SH-SY5Y (cell line): ENCODE data around the gene EIF4G1.

ENCODE experiments used
- GATA2 ChIP-seq: IDR thresholded peaks from 2 replicates; pipeline ENCODE4 v1.6.1; 2011; ENCODE audit warnings: mild to moderate bottlenecking, low read depth, low read length
- GATA3 ChIP-seq: IDR thresholded peaks from 2 replicates; pipeline ENCODE4 v1.6.1; 2011; ENCODE audit warnings: low read depth, mild to moderate bottlenecking, low read length, moderate library complexity

GRCh38 chr3:184354121-184354728 lies 39.8 kb downstream of the EIF4G1 start:
- TF ChIP-seq GATA2 (no peak), GATA3 (no peak)
